HFF-Myc (cell line): ENCODE results near the gene TIMM10.

Source experiments
- DNase-seq: peaks from one replicate; pipeline ENCODE4 v3.0.0-alpha.2; 2011; ENCODE audit warnings: low read depth; ENCODE audit errors: extremely low read depth
- H3K4me3 ChIP-seq: replicated peaks from 2 replicates; pipeline ENCODE4 v1.5.1; 2011; ENCODE audit warnings: low read depth, mild to moderate bottlenecking, control low read depth, low read length
- TF ChIP-seq, protein P1 (sequence below): IDR thresholded peaks from 2 replicates; pipeline ENCODE4 v1.5.1; 2012; ENCODE audit warnings: mild to moderate bottlenecking, low read depth, low read length, control low read depth; ENCODE audit errors: missing control alignments

Gene TIMM10

GRCh38 chr11:57506522-57506921, 24.0 kb downstream of the TIMM10 start:
- DNase-seq, result no peak
- TF ChIP-seq, protein P1, sequence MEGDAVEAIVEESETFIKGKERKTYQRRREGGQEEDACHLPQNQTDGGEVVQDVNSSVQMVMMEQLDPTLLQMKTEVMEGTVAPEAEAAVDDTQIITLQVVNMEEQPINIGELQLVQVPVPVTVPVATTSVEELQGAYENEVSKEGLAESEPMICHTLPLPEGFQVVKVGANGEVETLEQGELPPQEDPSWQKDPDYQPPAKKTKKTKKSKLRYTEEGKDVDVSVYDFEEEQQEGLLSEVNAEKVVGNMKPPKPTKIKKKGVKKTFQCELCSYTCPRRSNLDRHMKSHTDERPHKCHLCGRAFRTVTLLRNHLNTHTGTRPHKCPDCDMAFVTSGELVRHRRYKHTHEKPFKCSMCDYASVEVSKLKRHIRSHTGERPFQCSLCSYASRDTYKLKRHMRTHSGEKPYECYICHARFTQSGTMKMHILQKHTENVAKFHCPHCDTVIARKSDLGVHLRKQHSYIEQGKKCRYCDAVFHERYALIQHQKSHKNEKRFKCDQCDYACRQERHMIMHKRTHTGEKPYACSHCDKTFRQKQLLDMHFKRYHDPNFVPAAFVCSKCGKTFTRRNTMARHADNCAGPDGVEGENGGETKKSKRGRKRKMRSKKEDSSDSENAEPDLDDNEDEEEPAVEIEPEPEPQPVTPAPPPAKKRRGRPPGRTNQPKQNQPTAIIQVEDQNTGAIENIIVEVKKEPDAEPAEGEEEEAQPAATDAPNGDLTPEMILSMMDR, result no peak
- no peak overlapping the region for H3K4me3 ChIP-seq

GRCh38 chr11:57504511-57504910, 26.0 kb downstream of the TIMM10 start:
- TF ChIP-seq, protein P1, result no peak
- DNase-seq, result no peak
- H3K4me3 ChIP-seq, result no peak overlapping the region

DNA sequence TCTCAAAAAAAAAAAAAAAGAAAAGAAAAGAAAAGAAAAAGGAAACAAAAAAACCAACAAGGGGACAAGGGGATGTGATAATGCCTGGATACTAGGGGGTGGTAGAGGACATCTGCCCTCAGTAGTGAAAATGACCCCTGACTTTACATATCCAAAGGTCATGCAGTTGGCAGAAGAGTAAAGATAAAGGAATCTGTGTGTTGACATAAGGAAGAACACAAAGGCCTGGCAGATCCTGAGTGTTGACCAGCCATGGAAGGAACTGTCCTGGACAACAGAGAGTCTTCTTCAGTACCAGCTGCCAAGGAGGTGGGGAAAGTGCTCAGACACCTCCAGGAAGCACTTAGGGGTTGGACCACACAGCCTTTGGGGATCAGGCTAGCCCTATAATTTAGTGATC, 27.7 kb downstream of the TIMM10 start:
- H3K4me3 ChIP-seq, result no peak overlapping the region
- no peak for DNase-seq
- TF ChIP-seq, protein P1, result no peak

DNA sequence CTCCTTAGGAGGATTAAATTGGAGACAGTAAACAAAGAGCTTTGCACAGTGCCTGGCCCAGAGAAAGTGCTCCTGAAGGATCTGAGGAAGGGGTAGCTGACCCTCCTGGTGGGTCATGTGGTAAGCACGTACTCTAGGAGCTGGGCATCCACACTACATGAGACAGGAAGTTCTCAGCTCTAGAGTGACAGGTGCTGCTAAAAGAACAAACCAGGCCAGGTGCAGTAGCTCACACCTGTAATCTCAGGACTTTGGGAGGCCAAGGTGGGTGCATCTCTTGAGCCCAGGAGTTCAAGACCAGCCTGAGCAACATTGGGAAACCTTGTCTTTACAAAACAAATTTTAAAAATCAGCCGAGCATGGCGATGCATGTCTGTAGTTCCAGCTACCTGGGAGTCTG, 28.2 kb downstream of the TIMM10 start:
- no peak for DNase-seq
- TF ChIP-seq, protein P1, result no peak
- H3K4me3 ChIP-seq, result no peak overlapping the region

- DNase-seq, result no peak
- TF ChIP-seq, protein P1, result no peak
- H3K4me3 ChIP-seq, result no peak overlapping the region
Measured at GRCh38 chr11:57501953-57502352, 28.6 kb downstream of the TIMM10 start.

DNA sequence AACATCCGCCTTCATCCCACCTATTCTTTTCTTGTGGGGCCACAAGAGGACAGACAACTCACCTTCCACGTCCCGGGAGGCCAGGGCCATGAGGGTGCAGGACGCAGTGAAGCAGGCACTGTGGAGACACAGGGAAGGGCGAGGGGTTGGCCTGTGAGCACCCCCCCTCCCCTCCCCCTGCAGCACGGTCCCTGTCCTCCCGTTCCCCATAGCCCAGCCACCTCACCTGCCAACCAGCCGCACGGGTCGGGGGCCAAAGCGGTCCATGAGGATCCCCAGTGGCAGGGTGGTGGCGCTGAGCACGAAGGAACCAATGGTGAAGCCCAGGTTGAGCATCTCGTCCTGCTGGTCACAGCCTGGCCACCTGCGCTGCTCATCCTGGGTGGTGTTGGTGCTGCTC, 29.6 kb downstream of the TIMM10 start:
- DNase-seq, result no peak
- TF ChIP-seq, protein P1, result no peak
- no peak overlapping the region for H3K4me3 ChIP-seq

- no peak overlapping the region for H3K4me3 ChIP-seq
- no peak for DNase-seq
- TF ChIP-seq, protein P1, result no peak
Measured at GRCh38 chr11:57500515-57500914, 30.0 kb downstream of the TIMM10 start.
